IPS DF 19.7 (cell line): ENCODE results near the gene NELFE.
A peak's percentile ranks its signal among the peaks of the same experiment; 100 is the strongest.

ENCODE experiments used
- DNase-seq: peaks from one replicate; pipeline ENCODE4 v3.0.0-alpha.2; 2013; ENCODE audit warnings: low read depth, low spot score

NELFE gene

DNA sequence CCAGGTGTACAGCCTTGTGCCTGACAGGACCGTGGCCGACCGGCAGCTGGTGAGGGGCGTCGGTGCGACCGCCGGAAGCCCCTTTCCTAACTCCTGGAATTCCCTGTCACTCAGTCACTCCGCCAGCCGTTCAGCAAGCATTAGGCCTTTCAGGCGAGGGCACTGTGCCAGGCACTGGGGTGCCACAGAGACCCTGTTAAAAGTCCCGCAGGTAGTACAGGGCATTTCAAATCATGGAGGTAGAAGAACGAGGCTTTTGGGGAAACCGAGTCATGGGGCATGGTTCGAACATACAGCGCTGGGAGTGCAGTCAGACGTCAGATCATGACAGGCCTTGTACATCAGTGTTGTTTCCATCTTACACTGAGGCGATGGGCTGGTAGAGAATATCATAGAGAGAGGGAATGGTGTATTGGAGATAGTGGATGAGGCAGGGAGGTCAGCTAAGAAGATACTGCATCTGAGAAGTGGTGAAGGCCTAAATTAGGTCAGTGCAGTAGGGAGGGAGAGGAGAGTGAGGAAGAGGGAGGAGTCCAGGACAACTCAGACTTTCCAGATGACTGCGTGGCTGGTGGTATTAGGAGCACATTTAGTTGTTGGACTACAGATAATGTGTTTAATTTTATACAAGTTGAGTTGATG, 14.1 kb upstream of the NELFE start:
- no peak for DNase-seq

- peak; percentile 93 for DNase-seq
Observed at GRCh38 chr6:31971993-31972708, 13.4 kb upstream of the NELFE start, which contains the start of gene DXO. DXO (minus strand) TSS chr6:31972138; CDS start chr6:31971675, 463 bp downstream.

- no peak for DNase-seq
Observed at GRCh38 chr6:31971279-31971992, 12.7 kb upstream of the NELFE start.

- DNase-seq, result no peak
Observed at GRCh38 chr6:31970604-31971271, 12.0 kb upstream of the NELFE start.

DNA sequence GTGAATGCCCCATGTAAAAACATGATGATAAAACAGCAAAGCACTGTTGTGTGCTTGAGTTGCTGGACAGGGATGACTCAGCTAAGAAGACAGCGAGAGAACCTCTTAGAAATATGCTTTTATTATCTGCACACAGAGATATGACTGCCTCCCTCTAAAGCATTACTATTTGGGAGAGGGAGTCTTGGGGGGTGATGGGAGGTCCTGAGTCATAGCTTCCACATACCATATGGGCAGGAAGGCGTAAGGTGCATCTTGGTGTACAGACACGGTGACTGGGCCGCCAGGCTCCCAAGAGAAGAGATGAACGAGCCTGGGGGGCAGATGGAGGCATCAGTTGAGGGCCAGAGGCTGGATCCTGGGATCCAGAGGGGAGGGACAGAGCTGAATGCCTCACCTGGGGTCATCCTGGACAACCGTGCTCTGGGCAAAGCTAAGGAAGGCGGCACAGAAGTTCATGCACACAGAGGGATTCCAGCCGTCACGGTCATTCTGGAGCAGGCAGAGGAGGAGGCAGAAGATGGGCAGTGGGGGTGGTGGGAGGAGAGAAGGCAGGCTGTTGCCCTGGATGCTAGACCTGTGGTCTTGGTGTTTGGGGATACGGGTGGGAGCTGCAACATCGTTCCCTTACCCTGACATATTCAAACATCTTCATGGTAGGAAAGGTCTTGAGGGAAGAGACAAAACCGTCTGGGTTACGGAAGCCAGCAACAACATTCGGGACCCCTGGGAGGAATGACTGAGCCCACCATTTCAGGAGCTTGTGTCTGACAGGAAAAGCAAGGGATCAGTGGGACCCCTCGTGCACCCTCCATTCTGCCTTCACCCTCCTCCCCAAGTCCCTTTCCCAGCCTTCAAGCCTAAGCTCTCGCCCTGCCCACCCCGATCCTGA, 11.2 kb upstream of the NELFE start:
- DNase-seq, result no peak

GRCh38 chr6:31968791-31969711, 10.3 kb upstream of the NELFE start:
- DNase-seq, result no peak

DNA sequence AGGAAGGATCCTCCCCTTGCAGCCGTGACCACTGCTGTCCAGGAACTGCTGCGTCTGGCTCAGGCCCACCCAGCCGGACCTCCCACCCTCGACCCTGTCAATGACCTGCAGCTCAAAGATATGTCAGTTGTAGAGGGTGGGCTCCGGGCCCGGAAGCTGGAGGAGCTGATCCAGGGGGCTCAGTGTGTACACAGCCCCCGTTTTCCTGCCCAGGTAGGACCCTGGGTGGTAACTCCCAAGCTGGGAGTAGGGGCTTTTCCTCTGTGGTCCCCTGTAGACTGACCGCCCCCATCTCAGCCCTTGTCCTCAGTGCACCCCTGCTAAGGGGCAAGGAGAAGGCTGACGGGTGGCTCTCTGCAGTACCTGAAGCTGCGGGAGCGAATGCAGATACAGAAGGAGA, 9.6 kb upstream of the NELFE start:
- no peak for DNase-seq

DNA sequence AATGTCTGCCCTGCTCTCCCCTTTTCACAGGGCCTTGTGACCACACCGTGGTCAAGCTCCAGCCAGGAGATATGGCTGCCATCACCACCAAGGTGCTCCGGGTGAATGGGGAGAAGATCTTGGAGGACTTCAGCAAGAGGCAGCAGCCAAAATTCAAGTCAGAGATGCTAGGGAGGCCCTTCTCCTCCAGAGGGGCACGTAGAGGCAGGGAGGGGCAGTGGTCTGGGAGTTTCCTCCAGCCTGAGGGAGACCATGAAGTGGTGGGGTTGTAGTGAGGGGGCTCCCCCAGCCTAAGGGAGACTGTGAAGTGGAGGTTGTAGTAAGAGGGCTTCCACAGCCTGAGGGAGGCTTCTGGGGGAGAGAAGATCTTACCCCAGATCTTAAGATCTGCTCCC, 9.2 kb upstream of the NELFE start:
- DNase-seq, result no peak

DNA sequence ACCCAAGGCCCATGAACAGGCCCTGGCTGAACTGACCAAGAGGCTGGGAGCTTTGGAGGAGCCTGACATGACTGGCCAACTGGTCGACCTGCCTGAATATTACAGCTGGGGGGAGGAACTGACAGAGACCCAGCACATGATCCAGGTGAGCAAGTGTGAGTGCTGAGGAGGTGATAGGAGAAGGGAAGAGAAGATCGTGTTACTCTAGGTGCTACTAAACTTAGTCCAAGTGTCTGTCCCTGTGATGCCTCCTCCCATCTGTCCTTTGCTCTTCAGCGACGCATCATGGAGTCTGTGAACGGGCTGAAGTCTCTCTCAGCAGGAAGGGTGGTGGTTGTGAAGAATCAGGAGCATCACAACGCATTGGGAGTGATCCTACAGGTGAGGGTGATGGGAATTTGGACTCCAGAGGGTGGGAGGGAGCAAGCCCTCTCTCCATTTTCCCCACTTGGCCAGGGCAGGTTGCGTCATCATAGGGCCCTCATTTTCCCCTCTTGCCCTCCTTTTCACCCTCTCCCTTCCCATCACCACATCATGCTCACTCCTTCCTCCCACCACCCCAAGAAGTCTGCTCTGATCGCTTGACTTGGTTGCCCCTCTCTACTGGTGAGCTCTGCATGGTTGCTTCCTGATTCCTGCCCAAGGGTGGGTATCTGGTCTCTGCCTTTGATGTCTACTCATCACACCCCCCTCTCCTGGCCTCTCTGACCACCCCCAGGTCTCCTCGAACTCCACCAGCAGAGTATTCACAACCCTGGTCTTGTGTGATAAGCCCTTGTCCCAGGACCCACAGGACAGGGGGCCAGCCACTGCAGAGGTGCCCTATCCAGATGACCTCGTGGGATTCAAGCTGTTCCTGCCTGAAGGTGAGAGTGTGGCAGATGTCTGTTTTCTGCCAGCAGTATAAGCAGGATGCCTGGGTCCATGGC, 8.5 kb upstream of the NELFE start:
- no peak for DNase-seq

GRCh38 chr6:31966506-31966905, 7.7 kb upstream of the NELFE start:
- DNase-seq, result no peak

DNA sequence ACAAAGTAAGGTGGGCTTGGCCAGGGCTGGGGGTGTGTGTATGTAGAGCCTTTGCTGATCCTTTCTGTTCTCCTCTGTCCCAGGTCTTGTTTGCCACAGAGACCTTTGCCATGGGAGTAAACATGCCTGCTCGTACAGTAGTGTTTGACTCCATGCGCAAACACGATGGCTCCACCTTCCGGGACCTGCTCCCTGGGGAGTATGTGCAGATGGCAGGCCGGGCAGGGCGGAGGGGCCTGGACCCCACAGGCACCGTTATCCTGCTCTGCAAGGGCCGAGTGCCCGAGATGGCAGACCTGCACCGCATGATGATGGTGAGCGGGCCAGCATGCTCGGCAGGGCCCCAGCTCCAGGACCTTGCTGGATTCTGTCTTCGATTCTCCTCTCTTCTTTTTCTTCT, 6.9 kb upstream of the NELFE start:
- no peak for DNase-seq

DNA sequence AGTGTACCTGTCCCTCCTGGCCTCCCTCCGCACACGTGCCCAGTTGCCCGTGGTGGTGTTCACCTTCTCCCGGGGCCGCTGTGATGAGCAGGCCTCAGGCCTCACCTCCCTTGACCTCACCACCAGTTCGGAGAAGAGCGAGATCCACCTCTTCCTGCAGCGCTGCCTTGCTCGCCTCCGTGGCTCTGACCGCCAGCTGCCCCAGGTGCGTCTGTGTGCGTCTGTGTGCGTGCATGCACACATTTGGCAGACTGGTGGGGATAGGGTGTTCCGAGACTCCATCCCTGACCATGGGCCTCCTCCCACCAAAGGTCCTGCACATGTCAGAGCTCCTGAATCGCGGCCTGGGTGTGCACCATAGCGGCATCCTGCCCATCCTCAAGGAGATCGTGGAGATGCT, 5.2 kb upstream of the NELFE start:
- no peak for DNase-seq

- DNase-seq, result no peak
Observed at GRCh38 chr6:31961616-31962015, 2.8 kb upstream of the NELFE start.

DNA sequence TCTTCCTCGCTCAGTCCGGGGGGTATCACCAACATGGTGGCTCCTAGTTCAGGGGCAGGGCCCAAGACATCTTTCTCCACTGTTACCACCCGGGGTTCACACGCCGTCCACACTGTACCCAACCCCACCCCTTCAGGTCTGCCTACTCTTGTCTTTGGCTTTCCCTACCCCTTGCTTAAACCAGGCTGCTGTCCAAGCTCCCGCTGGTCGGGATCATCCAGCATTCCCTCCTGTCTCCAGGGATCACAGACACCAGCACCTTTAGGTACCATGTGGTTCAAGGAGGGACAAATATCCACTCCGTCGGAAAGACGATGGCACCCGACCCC, 395 bp downstream of the NELFE start:
- no peak for DNase-seq

GRCh38 chr6:31956796-31957195, 2.0 kb downstream of the NELFE start:
- no peak for DNase-seq

DNA sequence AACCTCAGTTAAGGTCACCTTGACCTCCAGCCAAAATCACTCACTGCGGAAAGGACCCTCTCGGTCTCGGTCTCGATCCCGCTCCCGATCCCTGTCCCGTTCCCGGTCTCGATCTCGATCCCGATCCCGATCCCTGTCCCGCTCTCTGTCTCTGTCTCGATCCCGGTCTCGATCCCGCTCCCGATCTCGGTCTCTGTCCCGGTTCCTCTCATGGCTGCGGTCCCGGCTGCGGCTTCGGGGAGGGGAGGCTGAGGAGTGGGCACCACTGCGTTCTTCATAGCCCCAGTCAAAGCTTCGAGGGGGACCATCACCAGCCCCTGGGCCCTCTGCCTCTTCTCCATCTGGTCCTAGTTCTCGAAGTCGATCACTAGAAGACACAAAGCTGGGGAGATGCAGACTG, 4.3 kb downstream of the NELFE start:
- DNase-seq, result no peak

GRCh38 chr6:31952890-31953289, 5.9 kb downstream of the NELFE start:
- DNase-seq, result no peak

- no peak for DNase-seq
Observed at GRCh38 chr6:31952140-31952805, 6.5 kb downstream of the NELFE start.
